GM12878 (cell line): Measurements from ENCODE around the gene PALLD. TPM values are rescaled to one million over a fixed set of nuclear protein-coding genes. Genes with fewer than 3 reads are reported as not detected.

Source experiments
- ATAC-seq: fragments of 200-7000 bp; cut with Tn5 transposase; 3 replicates; pipeline ENCODE4 v1.9.1; 2020; ENCODE audit warnings: mild to moderate bottlenecking, moderate library complexity
- BruUV-seq: library from RNA; stranded (reverse); fragments of 400-500 nt; replicated peaks from 2 replicates; lab custom pipeline; 2021; lab: Mats Ljungman, UMichigan
- CTCF ChIA-PET: fragments of 300-600 bp; sonication (Branson Sonifier 250); formaldehyde crosslinking; extraction: SDS; loops from one replicate; lab custom pipeline; 2021; ENCODE audit warnings: inconsistent platforms; lab: Yijun Ruan, JAX
- POLR2A ChIA-PET: fragments of 350-600 bp; formaldehyde crosslinking; extraction: SDS; loops from one replicate; lab custom pipeline; 2021; ENCODE audit warnings: inconsistent platforms; lab: Charles Lee
- RAD21 ChIA-PET: fragments of 300-600 bp; sonication (Branson Sonifier 250); formaldehyde crosslinking; loops from one replicate; lab custom pipeline; 2023; ENCODE audit warnings: antibody characterized with exemption; ENCODE audit not compliant: unreplicated experiment; lab: Charles Lee
- SMC1A ChIA-PET: fragments of 300-600 bp; sonication (Branson Sonifier 250); formaldehyde crosslinking; loops from one replicate; lab custom pipeline; 2023; ENCODE audit not compliant: unreplicated experiment, uncharacterized antibody; lab: Charles Lee
- DNase-seq: peaks from one replicate; pipeline ENCODE4 v3.0.0-alpha.2; 2011; ENCODE audit warnings: low read depth, low spot score
- FAIRE-seq: peaks from 3 replicates; lab custom pipeline; 2011; peaks lifted over from hg19 to GRCh38; lab: Jason Lieb, UNC
- H2AFZ ChIP-seq: 2 replicates; pipeline ENCODE4 v1.6.0; 2011; ENCODE audit warnings: low read depth, low read length, control low read depth; ENCODE audit not compliant: control insufficient read depth
- H3K27ac ChIP-seq: 2 replicates; pipeline ENCODE4 v1.5.1; 2011; ENCODE audit warnings: control low read depth; ENCODE audit not compliant: control insufficient read depth, insufficient read depth
- H3K27me3 ChIP-seq, 2 experiments: replicated peaks in 1 of 2; 2 replicates each; pipeline versions ENCODE4 v1.6.0 to v1.6.1; 2011; ENCODE audit warnings: low read length in 1 of 2; ENCODE audit not compliant: control insufficient read depth in 2 of 2, insufficient read depth in 2 of 2
- H3K36me3 ChIP-seq, 2 experiments: 2 replicates each; pipeline ENCODE4 v1.5.1; 2011; ENCODE audit warnings: low read length in 1 of 2; ENCODE audit not compliant: control insufficient read depth in 2 of 2, insufficient read depth in 2 of 2
- H3K4me1 ChIP-seq: 2 replicates; pipeline ENCODE4 v1.6.1; 2011; ENCODE audit warnings: mild to moderate bottlenecking, low read length, moderate library complexity, mixed read lengths; ENCODE audit not compliant: control insufficient read depth, insufficient read depth
- H3K4me2 ChIP-seq: 2 replicates; pipeline ENCODE4 v1.6.0; 2011; ENCODE audit warnings: control low read depth; ENCODE audit not compliant: control insufficient read depth, insufficient read depth
- H3K4me3 ChIP-seq: fragments of 200-600 bp; sonication (generic); 2 replicates; pipeline ENCODE4 v1.5.1; 2016
- H3K79me2 ChIP-seq: 2 replicates; pipeline ENCODE4 v1.6.0; 2011; ENCODE audit warnings: low read length; ENCODE audit not compliant: control insufficient read depth, insufficient read depth
- H3K9ac ChIP-seq: 2 replicates; pipeline ENCODE4 v1.8.0; 2011; ENCODE audit warnings: low read length, control low read depth, mixed read lengths; ENCODE audit not compliant: control insufficient read depth, insufficient read depth
- H3K9me3 ChIP-seq: replicated peaks from 3 replicates; pipeline ENCODE4 v1.5.1; 2011; ENCODE audit warnings: mild to moderate bottlenecking, low read length; ENCODE audit not compliant: control insufficient read depth, insufficient read depth
- H4K20me1 ChIP-seq: 2 replicates; pipeline ENCODE4 v1.6.0; 2011; ENCODE audit not compliant: control insufficient read depth, insufficient read depth
- EZH2 ChIP-seq: IDR thresholded peaks from 2 replicates; pipeline ENCODE4 v1.6.1; 2012; ENCODE audit warnings: low read depth, mild to moderate bottlenecking, control low read depth, inconsistent platforms, low read length, borderline replicate concordance; ENCODE audit not compliant: control insufficient read depth
- MYC ChIP-seq: IDR thresholded peaks from 2 replicates; pipeline ENCODE4 v1.6.1; 2011; ENCODE audit warnings: mild to moderate bottlenecking, low read length, moderate library complexity, inconsistent platforms; ENCODE audit not compliant: insufficient read depth, insufficient replicate concordance, insufficient read length, severe bottlenecking
- STAT1 ChIP-seq: fragments of 450-650 bp; conservative IDR thresholded peaks from 2 replicates; pipeline ENCODE4 v1.6.1; 2014; ENCODE audit warnings: antibody characterized with exemption, mild to moderate bottlenecking
- ZNF207 ChIP-seq: fragments of 450-650 bp; IDR thresholded peaks from 2 replicates; pipeline ENCODE4 v1.6.1; 2014; ENCODE audit warnings: antibody characterized with exemption, mild to moderate bottlenecking, borderline replicate concordance
- WGBS: methylation state at CpG from one replicate; pipeline ENCODE4 v1.1.6; 2016; ENCODE audit warnings: low lambda C conversion rate; ENCODE audit not compliant: insufficient replicate concordance, insufficient coverage; ENCODE audit errors: missing lambda C conversion rate; 5-methylcytosine and 5-hydroxymethylcytosine counted together
- in situ Hi-C: fragments of 300-500 bp; cut with MboI; formaldehyde crosslinking; loops from 9 replicates; pipeline ENCODE4 v1.14.3; 2018; ENCODE audit warnings: mixed read lengths
- intact Hi-C: fragments of 100-400 bp; cut with micrococcal nuclease; formaldehyde crosslinking; loops from one replicate; pipeline ENCODE4 v1.14.2; 2022; ENCODE audit not compliant: unreplicated experiment
- polyA plus RNA-seq, 11 experiments: library from polyadenylated mRNA; depleted of rRNA in 4 of 11; unstranded in 6 of 11; stranded (reverse) in 5 of 11; fragments of >200 nt; fragmentation: Nextera tagmentation in 4 of 11; fragmentation: Illumina TruSeq in 1 of 11; extraction: Ambion mirVana in 4 of 11; extraction: Trizol in 1 of 11; gene quantifications; 1 replicate in 1 of 11; 2 replicates in 10 of 11; pipeline versions ENCODE4 v1.2.1 to v1.2.3, GENCODE V29; 2011 to 2016; ENCODE audit warnings: inconsistent platforms in 2 of 11, missing spikeins in 2 of 11, low read depth in 1 of 11
- total RNA-seq, 4 experiments: library from RNA; depleted of rRNA in 3 of 4; stranded (reverse); fragments of >200 nt in 3 of 4; fragmentation: Illumina TruSeq in 1 of 4; extraction: Trizol in 1 of 4; gene quantifications; 2 replicates each; pipeline versions ENCODE4 v1.2.1 to v1.2.3, GENCODE V29; 2013 to 2021
- TF ChIP-seq, protein P1 (sequence below): IDR thresholded peaks from 2 replicates; pipeline ENCODE4 v1.6.1; 2012; ENCODE audit warnings: low read length, inconsistent platforms

Gene PALLD
- total and polyA plus RNA-seq, 10 of the 15 experiments (the other 5 are each of a cell fraction or from before 2014, with no cell fraction given), result 1.0 to 7.7 (median 1.7) TPM

DNA sequence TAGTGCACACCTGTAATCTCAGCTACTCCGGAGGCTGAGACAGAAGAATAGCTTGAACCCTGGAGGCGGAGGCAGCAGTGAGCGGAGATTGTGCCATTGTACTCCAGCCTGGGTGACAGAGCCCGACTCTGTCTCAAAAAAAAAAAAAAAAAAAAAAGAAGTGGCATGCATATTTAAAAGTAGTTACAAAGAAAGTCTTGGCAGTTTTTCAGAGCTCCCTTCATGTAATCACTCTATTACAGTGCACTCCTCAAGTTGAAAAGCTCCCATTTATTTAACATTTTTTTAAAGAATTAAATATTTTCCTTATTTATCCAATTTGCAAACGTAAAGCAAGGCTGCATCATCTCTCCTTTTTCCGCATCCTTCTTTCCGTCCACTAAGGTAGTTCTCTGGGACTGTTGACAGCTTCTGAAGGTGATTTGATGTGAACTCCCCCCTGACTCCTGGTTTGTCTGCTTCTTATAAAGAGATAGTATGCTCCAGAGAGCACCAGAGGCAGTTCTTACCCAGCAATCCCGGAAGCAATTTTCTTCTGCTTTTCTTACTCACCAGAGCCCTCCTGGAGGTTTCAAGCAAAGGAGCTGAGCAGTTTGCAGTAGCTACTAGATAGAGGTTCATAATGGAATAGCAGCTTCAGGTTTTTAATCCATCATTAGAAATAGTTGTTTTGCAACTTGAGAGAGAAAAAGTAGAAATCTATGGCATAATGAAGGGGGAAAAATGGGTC lies 151.0 kb downstream of the PALLD start:
- Histone ChIP-seq H3K27me3 (peaks cover 0 to 2% of the 10 kb centered on the region in 2 experiments; a peak in 1 of 4 replicates), H3K79me2 (no peaks in the 10 kb centered on the region), H2AFZ (no peak overlapping the region), H3K9me3 (no peaks in the 10 kb centered on the region), H3K4me2 (no peak overlapping the region), H3K4me3 (no peak overlapping the region), H3K4me1 (no peaks in the 10 kb centered on the region), H3K9ac (no peak overlapping the region), H4K20me1 (no peaks in the 10 kb centered on the region), H3K27ac (no peak overlapping the region), H3K36me3 (no peaks in the 10 kb centered on the region)
- no peak for FAIRE-seq
- no peak for DNase-seq
- 63% methylated on average over 8 of the region's 8 CpGs for WGBS
- no peak for TF ChIP-seq EZH2
- TF ChIP-seq, protein P1, sequence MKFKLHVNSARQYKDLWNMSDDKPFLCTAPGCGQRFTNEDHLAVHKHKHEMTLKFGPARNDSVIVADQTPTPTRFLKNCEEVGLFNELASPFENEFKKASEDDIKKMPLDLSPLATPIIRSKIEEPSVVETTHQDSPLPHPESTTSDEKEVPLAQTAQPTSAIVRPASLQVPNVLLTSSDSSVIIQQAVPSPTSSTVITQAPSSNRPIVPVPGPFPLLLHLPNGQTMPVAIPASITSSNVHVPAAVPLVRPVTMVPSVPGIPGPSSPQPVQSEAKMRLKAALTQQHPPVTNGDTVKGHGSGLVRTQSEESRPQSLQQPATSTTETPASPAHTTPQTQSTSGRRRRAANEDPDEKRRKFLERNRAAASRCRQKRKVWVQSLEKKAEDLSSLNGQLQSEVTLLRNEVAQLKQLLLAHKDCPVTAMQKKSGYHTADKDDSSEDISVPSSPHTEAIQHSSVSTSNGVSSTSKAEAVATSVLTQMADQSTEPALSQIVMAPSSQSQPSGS, result no peak
- TF ChIP-seq STAT1, result no peak
- no peak for TF ChIP-seq ZNF207
- no peak for TF ChIP-seq MYC
- ChIA-PET POLR2A (no interaction called here), RAD21 (interaction anchor here (0.7 kb wide), 1 partner anchor 98 kb away, joined by 3 read pairs; no protein-coding TSS in a partner anchor), CTCF (interaction anchor here (0.7 to 1.1 kb wide), 6 partner anchors 9 to 449 kb away, joined by 3 read pairs; no protein-coding TSS in a partner anchor), SMC1A (interaction anchor here (0.7 to 2.3 kb wide), 6 partner anchors 10 to 439 kb away, joined by 3 to 7 read pairs (median 3); no protein-coding TSS in a partner anchor)
- intact Hi-C loops (no loop called here), in situ Hi-C loops (no loop called here)
- no TSS peak for BruUV-seq
- ATAC-seq, result peak; percentile 69
